ENCODE data around the gene TMEM161B. TPM values are rescaled to one million over a fixed set of nuclear protein-coding genes. Genes with fewer than 3 reads are reported as not detected.

Gene TMEM161B
- total and polyA plus RNA-seq, 10 donors: 5.2 to 35.1 (median 21.4) TPM

DNA sequence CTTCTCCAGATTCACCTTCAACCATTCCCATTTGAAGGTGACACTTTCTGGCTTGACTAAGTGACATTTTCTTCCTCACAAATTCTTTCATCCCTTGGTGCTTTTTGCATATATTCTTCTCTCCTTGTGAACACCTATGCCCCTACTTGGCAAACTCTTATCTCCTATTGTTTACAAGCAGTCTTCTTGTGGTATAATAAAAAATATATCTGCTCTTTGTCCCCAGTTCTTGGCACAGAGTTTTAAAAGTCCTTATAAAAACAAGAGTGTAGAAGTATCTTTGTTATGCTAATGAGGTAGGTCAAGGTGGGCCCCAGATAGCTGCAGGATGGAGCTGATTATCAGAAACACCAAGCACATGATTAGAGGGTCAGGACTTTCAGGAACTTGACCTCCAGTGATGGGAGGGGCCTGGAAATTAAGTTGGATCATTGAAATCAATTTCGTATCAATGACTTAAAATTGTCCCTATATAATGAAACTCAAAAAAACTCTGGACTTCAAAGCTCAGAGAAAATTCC, 38.0 kb downstream of the TMEM161B start:
- no peaks in the 10 kb centered on the region for H3K27me3 ChIP-seq (replicated peaks in 1 of 7)
- intact Hi-C loops (cut with DNase I; ENCODE audit: low total_unique reads): no loop called here
- H3K4me1 ChIP-seq: no peaks in the 10 kb centered on the region
- WGBS, 5 donors: 91 to 96% (median 94%) methylated on average over 1 of the region's 1 CpG
- H3K27ac ChIP-seq: no peak overlapping the region
- DNase-seq: no peak
- H3K36me3 ChIP-seq: peaks cover 0 to 67% (median 13%) of the 10 kb centered on the region in 6 donors
- TF ChIP-seq POLR2AphosphoS5 (IDR thresholded peaks at IDR 0.05) (no peak), POLR2A (IDR thresholded peaks at IDR 0.05) (no peak)
- TF ChIP-seq, protein P1, sequence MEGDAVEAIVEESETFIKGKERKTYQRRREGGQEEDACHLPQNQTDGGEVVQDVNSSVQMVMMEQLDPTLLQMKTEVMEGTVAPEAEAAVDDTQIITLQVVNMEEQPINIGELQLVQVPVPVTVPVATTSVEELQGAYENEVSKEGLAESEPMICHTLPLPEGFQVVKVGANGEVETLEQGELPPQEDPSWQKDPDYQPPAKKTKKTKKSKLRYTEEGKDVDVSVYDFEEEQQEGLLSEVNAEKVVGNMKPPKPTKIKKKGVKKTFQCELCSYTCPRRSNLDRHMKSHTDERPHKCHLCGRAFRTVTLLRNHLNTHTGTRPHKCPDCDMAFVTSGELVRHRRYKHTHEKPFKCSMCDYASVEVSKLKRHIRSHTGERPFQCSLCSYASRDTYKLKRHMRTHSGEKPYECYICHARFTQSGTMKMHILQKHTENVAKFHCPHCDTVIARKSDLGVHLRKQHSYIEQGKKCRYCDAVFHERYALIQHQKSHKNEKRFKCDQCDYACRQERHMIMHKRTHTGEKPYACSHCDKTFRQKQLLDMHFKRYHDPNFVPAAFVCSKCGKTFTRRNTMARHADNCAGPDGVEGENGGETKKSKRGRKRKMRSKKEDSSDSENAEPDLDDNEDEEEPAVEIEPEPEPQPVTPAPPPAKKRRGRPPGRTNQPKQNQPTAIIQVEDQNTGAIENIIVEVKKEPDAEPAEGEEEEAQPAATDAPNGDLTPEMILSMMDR (IDR thresholded peaks at IDR 0.05 in 8 of 11, conservative IDR thresholded peaks at IDR 0.05 in 3 of 11): no peak
- no peak overlapping the region for H3K4me3 ChIP-seq
- H3K9me3 ChIP-seq: no peaks in the 10 kb centered on the region

DNA sequence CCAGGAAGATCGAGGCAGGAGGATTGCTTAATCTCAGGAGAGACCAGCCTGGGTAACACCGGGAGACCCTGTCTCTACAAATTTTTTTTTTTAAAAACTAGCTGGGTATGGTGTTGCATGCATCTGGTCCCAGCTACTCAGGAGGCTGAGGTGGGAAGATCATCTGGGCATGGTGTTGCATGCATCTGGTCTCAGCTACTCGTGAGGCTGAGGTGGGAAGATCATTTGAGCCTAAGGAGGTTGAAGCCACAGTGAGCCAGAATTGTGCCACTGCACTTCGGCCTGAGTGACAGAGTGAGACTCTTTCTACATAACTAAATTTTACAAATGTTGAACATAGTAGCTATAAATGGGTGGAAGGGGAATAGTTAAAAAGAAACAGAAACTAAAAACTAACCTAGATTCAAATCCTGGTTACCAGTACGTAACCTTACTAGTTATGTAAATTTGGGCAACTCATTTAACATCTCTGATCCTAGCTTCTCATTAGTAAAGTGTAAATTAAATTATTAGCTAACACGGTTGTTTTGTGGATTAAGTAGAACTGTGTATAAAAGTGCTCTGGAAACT, 41.7 kb downstream of the TMEM161B start:
- no peak overlapping the region for H3K27ac ChIP-seq
- H3K9me3 ChIP-seq: no peaks in the 10 kb centered on the region
- DNase-seq: no peak
- no peaks in the 10 kb centered on the region for H3K27me3 ChIP-seq (replicated peaks in 1 of 7)
- peaks cover 0 to 70% (median 10%) of the 10 kb centered on the region in 6 donors for H3K36me3 ChIP-seq
- intact Hi-C loops (cut with DNase I; ENCODE audit: low total_unique reads): no loop called here
- TF ChIP-seq POLR2A (IDR thresholded peaks at IDR 0.05) (no peak), POLR2AphosphoS5 (IDR thresholded peaks at IDR 0.05) (no peak)
- TF ChIP-seq, protein P1 (IDR thresholded peaks at IDR 0.05 in 8 of 11, conservative IDR thresholded peaks at IDR 0.05 in 3 of 11): no peak
- no peak overlapping the region for H3K4me3 ChIP-seq
- no peaks in the 10 kb centered on the region for H3K4me1 ChIP-seq
- WGBS, 5 donors: 76 to 87% (median 86%) methylated on average over 6 of the region's 6 CpGs

DNA sequence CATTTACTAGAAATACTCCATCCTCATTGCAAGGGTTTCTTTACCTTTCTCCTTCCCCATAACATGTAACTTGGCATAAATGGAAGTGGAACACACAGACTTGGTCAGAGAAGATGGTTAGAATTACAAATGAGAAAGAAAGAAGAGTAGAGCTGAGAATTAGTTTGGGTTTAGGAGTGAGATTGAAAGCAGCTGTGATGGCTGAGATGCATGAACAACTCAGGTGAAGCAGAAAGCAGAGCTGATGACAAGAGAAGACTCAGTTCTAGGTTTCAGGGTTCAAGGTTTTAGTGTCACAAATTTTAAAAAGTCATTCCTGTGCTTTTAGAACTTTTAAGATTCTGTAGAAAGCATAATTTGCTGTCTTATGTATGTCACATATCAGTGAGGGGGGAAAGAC, 54.0 kb downstream of the TMEM161B start:
- Histone ChIP-seq H3K4me3 (no peak overlapping the region), H3K4me1 (no peaks in the 10 kb centered on the region), H3K27ac (no peak overlapping the region), H3K27me3 (replicated peaks in 1 of 7) (no peaks in the 10 kb centered on the region), H3K9me3 (no peaks in the 10 kb centered on the region), H3K36me3 (peaks cover 0 to 80% (median 22%) of the 10 kb centered on the region in 6 donors)
- no peak for DNase-seq
- intact Hi-C loops (cut with DNase I; ENCODE audit: low total_unique reads): no loop called here
- TF ChIP-seq POLR2A (IDR thresholded peaks at IDR 0.05) (no peak), POLR2AphosphoS5 (IDR thresholded peaks at IDR 0.05) (no peak)
- TF ChIP-seq, protein P1 (IDR thresholded peaks at IDR 0.05 in 8 of 11, conservative IDR thresholded peaks at IDR 0.05 in 3 of 11): no peak

DNA sequence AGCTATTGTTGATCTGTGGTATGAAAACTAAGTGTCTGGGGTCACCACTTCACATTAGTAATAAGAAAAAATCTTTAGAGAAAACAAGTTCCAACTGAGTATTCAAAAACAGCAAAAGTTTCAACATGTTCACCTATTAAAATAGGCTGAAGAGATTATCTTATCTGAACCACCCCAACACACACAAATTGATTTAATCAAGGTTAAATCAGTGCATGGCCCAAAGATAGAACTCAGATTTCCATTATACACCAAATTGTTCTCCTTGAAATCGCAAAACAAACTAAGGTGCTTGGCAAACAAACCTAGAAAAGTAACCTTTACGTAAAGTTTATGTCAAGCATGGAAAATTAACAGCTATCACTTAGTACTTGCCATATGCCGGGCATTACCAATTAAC, 61.1 kb downstream of the TMEM161B start:
- Histone ChIP-seq H3K36me3 (peaks cover 0 to 79% (median 10%) of the 10 kb centered on the region in 6 donors), H3K27ac (no peak overlapping the region), H3K27me3 (replicated peaks in 1 of 7) (no peaks in the 10 kb centered on the region), H3K9me3 (no peaks in the 10 kb centered on the region), H3K4me1 (no peaks in the 10 kb centered on the region), H3K4me3 (no peak overlapping the region)
- intact Hi-C loops (cut with DNase I; ENCODE audit: low total_unique reads): no loop called here
- WGBS, 5 donors: 91 to 98% (median 97%) methylated on average over 3 of the region's 3 CpGs
- TF ChIP-seq, protein P1 (IDR thresholded peaks at IDR 0.05 in 8 of 11, conservative IDR thresholded peaks at IDR 0.05 in 3 of 11): no peak
- TF ChIP-seq POLR2A (IDR thresholded peaks at IDR 0.05) (no peak), POLR2AphosphoS5 (IDR thresholded peaks at IDR 0.05) (no peak)
- no peak for DNase-seq

All from spleen (tissue), 11 donors.